Endothelial cell of hepatic sinusoid (primary cell): ENCODE measurements around the gene PGF.

Experiments used
- in situ Hi-C: cut with HindIII; loops from 2 replicates; pipeline ENCODE4 v1.10.0; 2017; ENCODE audit warnings: low sequenced_read_pairs

The PGF gene

GRCh38 chr14:74979029-74979428 is 23.6 kb upstream of the PGF start:
- in situ Hi-C loops: no loop called here

GRCh38 chr14:74978416-74978947 is 23.1 kb upstream of the PGF start:
- in situ Hi-C loops: no loop called here

DNA sequence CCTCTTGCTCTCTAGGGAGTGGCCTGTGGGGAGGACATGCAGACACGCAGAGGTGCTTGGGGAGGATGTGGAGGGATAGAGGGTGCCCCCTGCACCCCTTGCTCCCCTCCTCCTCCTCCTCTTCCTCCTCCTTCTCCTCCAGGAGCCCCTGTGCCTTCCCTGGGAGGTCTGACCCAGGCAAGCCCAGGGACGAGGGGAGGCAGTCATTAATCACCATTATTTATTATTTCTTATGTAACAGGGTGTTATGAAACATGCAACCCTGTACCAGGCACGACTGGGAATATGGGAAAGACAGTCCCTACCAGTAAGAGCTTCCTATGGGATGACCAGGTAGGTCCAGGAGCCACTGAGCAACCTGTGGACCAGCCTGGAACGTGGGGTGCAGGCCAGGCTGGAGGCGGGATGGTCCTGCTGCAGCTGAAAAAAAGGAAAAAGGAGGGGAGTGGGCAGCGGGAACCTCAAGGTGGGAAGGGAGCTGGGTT is 22.5 kb upstream of the PGF start:
- in situ Hi-C loops: no loop called here

DNA sequence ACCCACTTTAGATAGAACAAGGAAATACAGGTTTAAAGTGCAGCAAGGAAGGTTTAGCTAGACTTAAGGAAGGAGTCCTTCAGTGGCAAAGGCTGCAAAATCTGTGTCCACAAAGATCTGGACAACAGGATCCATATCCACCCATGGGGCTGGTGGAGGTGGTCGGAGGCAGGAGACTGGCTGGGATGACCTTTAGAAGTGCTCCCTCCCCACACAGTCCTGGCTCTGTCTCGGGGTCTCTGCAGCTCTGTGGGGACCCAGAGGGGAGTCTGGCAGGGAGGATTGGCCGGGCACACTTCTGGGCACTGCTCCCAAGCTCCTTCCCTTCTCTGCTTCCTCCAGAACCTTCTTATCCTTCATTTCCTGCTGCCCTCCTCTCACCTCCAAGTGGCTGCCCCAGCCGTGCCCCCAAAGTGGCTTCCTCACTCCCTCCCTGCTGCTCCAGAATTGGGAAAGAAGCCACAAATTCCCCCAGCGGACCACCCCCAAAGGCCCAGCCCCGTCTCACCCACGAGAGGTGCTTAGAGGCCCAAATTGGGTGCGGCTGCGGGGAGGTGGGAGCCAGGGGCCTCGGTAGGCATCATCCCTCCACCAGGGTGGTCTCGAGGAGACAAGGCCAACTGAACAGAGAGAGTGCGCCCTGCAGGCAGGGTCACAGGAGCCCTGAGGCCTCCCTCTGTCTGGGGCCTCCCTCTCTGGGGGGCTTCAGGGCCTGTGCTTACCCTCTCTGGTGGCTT is 21.9 kb upstream of the PGF start:
- in situ Hi-C loops: no loop called here

DNA sequence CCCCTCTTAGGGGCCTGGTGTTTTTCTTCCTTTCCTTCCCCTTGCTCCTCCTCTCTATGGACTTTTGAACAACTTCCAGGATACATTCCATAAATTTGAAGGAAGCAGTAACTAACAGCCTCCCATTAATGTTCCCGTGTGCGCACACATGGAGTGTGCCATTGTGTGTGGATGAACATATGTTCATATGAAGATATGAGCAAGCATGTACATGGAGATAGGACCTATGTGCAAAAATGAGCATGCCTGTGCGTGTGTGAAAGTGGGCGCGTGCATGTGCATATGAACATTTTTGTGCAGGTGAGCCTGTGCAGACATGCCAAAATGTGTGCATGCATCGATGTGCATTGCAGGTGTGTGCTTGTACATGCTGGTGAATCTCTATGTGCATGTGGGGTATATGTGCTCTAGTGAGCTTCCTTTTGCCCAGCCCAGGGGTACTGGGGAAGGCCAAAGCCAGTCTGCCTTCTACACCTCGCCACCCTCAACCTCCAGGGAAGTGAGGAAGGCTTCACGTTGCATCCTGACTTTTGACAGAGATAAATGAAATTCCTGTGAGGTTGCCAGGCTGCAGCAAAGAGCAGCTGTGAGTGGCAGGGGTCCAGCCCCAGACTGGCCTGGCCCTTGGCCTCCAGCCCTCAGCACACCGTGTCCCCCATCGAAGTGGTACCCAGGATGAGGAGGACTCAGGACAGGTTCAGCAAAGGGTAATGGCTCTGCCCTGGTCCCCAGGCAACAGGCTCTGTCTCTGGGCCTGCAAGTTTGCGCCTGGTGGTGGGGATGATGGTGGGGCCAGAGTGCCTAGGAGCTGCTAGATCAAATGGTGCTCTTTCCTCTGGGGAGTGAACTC is 21.1 kb upstream of the PGF start:
- in situ Hi-C loops: no loop called here

DNA sequence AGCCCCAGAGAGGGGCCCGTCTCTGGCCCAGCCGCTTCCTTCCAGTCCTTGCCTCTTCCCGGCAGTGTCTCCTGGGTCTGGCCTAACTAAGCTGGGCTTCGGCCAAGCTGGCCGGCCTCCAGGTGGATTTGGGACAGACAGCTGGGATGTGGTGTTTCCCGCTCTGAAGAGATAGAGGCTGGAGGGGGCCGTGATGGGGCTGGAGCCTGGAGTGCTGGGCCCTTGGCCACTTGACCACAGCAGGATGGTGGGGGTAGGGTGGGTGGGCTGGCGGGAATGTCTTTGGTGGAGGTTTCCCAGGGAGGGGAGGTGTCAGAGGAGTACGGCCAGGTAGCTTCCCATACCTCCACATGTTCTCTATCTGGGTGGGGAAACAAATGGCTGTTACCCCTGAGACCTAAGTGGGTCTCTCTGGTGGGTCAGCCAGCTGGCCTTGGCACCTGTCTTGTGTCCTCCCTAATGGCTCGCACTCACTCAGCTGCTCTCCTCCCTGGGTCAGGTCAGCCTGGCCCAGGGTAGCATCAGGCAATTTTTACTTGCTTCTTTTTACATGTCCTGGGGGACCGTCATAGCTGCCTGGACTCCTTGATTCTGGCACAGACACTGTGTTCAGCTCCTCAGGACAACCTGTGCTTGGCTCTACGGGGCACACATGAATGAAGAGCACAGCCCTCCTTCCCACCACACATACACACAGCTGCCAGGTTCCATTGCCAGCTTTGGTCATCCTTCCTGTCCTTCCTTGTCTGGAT is 19.8 kb upstream of the PGF start:
- in situ Hi-C loops: no loop called here

GRCh38 chr14:74974364-74975058 is 19.1 kb upstream of the PGF start:
- in situ Hi-C loops: no loop called here

DNA sequence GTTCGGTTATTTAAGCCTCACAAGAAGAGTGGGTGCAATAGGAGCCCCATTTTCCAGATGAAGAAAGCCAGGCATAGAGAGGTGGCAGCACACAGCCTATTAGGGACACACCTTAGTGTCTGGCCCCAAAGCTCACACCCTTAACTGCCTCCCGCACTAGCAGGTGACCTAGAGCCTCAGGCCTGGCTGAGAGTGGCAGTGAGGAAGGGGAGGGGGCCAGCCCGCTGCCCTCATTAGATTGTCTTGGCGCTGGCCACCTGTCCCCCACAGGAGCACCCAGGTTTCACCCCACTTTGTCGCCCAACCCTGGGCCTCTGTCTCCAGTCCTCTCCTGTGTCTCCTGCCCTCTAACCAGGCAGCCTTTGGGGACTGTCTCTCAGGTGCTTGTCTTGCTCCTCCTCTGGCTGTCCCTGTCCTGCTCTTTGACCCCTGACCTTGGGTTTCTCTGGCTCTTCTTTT is 18.5 kb upstream of the PGF start:
- in situ Hi-C loops: no loop called here

DNA sequence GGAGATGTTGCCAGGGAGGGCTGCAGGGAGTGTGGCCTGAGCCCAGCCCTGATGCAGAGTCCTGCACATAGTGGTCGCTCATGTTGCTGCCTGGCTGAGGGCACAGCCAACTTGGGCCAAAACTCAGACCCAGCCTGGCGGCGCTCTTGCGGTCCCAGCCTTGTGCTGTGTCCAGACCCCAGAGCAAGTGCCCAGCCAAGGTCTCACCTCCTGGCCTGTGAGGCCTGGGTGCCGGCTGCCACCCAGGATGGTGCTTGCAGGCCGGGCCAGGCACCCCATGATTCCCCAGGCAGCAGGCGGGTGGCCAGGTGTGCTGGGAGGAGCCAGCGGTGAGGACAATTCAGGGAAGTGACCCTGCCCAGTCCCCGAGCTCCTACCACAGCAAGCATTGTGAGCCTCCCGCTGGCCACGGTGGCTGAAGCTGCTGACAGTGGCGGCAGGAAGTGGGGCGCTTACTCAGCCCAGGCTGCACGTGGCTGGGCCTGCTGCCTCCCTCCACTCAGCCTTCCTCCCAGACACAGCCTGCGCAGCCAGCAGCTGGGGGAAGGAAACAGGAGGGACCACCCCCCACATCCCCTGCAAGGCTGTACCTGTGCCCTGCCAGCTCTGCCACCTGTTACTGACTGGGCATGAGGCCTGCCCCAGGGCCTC is 17.7 kb upstream of the PGF start:
- in situ Hi-C loops: no loop called here

GRCh38 chr14:74968811-74969210 is 13.4 kb upstream of the PGF start:
- in situ Hi-C loops: loop anchor here (10.0 kb wide), 2 partner anchors 64 to 336 kb away; no protein-coding TSS in a partner anchor

DNA sequence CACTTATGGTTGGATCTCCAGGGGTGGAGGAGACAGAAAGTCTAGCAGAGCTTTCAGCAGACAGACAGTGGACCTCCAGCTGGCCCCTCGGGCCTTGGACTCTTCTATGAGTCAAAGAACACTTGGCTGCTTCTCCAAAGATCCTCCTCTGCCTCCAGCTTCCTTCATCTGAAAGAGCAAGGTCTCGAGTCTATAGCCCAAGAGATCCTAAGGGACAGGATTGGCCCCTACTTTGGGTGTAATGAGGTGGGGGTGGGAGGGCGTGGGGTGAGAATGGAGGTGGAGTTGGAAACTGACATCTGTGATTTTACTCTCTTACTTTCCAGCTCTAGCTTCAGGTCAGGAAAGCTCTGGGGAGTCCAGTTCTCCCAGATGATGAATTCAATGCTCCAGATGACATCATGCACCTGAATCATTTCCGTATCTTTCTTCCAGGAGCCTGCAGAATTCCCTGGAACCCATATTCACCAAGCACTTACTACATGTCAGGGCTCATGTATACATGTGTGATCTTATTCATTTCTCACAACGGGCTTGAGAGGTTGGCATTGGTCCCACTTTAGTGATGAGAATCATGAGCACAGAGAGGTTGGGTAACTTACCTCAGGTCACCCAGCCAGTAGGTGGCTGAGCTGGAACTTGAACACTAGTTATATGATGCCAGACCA is 10.2 kb upstream of the PGF start:
- in situ Hi-C loops: loop anchor here (10.0 kb wide), 2 partner anchors 61 to 339 kb away; no protein-coding TSS in a partner anchor

DNA sequence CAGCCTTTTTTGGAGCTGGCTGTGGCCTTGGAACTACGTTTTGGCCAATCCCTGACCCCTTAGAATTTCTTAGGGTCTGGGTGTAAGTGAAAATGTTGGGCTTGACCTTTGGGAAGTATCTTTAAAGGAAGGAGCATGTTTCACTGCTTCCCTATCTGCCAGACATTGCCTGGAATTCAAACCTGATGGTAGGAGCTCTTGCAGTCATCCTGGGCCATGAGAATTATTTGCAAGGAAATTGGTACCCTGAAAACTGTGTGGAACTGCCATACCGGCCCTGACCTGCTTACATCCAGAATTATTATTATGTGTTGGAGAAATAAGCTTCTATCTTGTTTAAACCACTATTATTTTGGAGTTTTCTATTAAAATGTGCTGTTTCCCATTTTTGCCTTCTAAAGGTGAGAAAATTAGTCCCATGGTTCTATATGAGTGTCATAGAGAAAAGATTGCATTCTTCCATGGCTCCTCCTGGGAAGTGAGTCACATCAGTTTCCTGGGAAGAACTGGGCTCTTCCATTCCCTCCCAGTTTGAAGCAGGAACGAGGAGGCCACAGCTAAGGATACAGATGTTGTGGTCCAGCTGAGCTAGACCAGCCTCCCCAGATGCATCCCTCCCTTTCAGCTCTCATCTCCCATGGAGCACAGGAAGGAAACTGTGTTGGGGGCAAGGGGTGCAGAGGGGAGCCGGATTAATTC is 9.5 kb upstream of the PGF start:
- in situ Hi-C loops: loop anchor here (5.0 to 10.0 kb wide), 4 partner anchors 52 to 340 kb away; partner anchors contain the start of gene ZC2HC1C

- in situ Hi-C loops: loop anchor here (5.0 to 10.0 kb wide), 4 partner anchors 54 to 341 kb away; partner anchors contain the start of gene ZC2HC1C
Observed at GRCh38 chr14:74963705-74964271, 8.4 kb upstream of the PGF start.

- in situ Hi-C loops: loop anchor here (5.0 to 10.0 kb wide), 4 partner anchors 54 to 342 kb away; partner anchors contain the start of gene ZC2HC1C
Observed at GRCh38 chr14:74963178-74963704, 7.8 kb upstream of the PGF start.

DNA sequence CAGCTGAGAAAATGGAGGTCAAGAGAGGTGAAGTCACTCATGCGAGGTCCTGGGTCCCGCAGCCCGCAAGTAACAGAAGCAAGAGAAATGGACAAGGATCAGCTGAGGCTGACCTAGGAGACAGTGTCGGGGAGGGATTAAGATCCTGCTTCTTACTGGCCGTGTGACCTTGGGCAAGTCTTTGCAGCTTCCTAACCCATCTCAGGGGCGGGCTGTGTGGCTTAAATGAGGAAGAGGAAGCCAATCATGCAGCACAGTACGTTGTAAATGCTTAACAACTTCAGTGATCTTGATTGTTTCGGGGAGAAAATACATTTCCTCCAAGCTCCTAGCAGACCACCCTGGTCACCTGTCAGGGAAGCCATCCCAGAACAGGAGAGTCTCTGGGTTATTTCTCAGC is 7.1 kb upstream of the PGF start:
- in situ Hi-C loops: loop anchor here (5.0 to 10.0 kb wide), 4 partner anchors 55 to 342 kb away; partner anchors contain the start of gene ZC2HC1C

- in situ Hi-C loops: loop anchor here (5.0 to 10.0 kb wide), 4 partner anchors 55 to 343 kb away; partner anchors contain the start of gene ZC2HC1C
Observed at GRCh38 chr14:74962046-74962445, 6.6 kb upstream of the PGF start.

GRCh38 chr14:74961238-74961911 is 6.0 kb upstream of the PGF start:
- in situ Hi-C loops: loop anchor here (5.0 to 10.0 kb wide), 4 partner anchors 56 to 343 kb away; partner anchors contain the start of gene ZC2HC1C
